Adrenal gland (tissue), 12 donors: ENCODE results near the gene TECTB. TPM values are rescaled to one million over a fixed set of nuclear protein-coding genes. Genes with fewer than 3 reads are reported as not detected.

ENCODE experiments used
- DNase-seq, 7 donors: peaks; one replicate each; pipeline ENCODE4 v3.0.0-alpha.2; 2019 to 2020
- H3K27ac ChIP-seq, 5 donors: fragments of 200-600 bp; sonication (generic) in 4 of 5; 1 replicate in 3 of 5; 2 replicates in 2 of 5; pipeline versions ENCODE4 v1.5.1 to v1.8.0; 2016 to 2020; ENCODE audit warnings: mild to moderate bottlenecking in 1 of 5
- H3K27me3 ChIP-seq: fragments of 200-600 bp; 2 replicates; pipeline ENCODE4 v1.8.0; 2021
- H3K36me3 ChIP-seq, 2 donors: fragments of 200-600 bp; replicated peaks in 1 of 2; 1 replicate in 1 of 2; 2 replicates in 1 of 2; pipeline versions ENCODE4 v1.5.1 to v1.8.0; 2018 to 2022
- H3K4me1 ChIP-seq, 2 donors: fragments of 200-600 bp; replicated peaks in 1 of 2; 1 replicate in 1 of 2; 2 replicates in 1 of 2; pipeline versions ENCODE4 v1.5.1 to v1.8.0; 2018 to 2021
- H3K4me3 ChIP-seq, 4 donors: fragments of 200-600 bp; sonication (generic) in 3 of 4; one replicate each; pipeline ENCODE4 v1.5.1; 2016 to 2018
- H3K9me3 ChIP-seq, 3 donors: fragments of 200-600 bp; sonication (generic) in 1 of 3; replicated peaks in 1 of 3; 1 replicate in 2 of 3; 2 replicates in 1 of 3; pipeline versions ENCODE4 v1.5.1 to v1.8.0; 2016 to 2021
- POLR2A ChIP-seq, 2 donors: fragments of 450-650 bp; IDR thresholded peaks; one replicate each; pipeline ENCODE4 v1.6.1; 2017; ENCODE audit warnings: antibody characterized with exemption in 2 of 2, mild to moderate bottlenecking in 2 of 2, moderate library complexity in 1 of 2
- WGBS, 4 donors: extraction: QIAGEN DNeasy Blood & Tissue Kit in 2 of 4; methylation state at CpG; one replicate each; pipeline versions ENCODE4 v1.1.5 to v1.1.7; 2013 to 2017; 5-methylcytosine and 5-hydroxymethylcytosine counted together
- intact Hi-C, 2 donors: fragments of 100-400 bp; cut with DNase I; formaldehyde crosslinking; loops; one replicate each; pipeline versions ENCODE4 v1.14.1 to v1.15.0; 2022 to 2023
- polyA plus RNA-seq, 3 donors: library from polyadenylated mRNA; stranded (reverse); fragments of 200-250 nt in 2 of 3; fragments of 350-450 nt in 1 of 3; fragmentation: Illumina TruSeq in 1 of 3; extraction: RNeasy Lipid Tissue Mini Kit (QIAGEN cat#74804) in 1 of 3; gene quantifications; one replicate each; pipeline ENCODE4 v1.2.3, GENCODE V29; 2013 to 2014
- total RNA-seq, 9 donors: library from RNA; depleted of rRNA in 4 of 9; stranded (reverse); fragments of >200 nt in 4 of 9; fragments of 120-200 nt in 1 of 9; fragmentation: NEBNext Ultra II Directional in 1 of 9; extraction: Animal tissue kit (Norgen Biotek cat#: 25700) in 1 of 9; gene quantifications; one replicate each; pipeline versions ENCODE4 v1.1.0 to v1.2.4, GENCODE V29; 2013 to 2023
- TF ChIP-seq, protein P1 (sequence below), 6 experiments: fragments of 450-650 bp in 4 of 6; fragments of 200-600 bp in 2 of 6; sonication (generic) in 1 of 6; IDR thresholded peaks; 1 replicate in 5 of 6; 2 replicates in 1 of 6; pipeline versions ENCODE4 v1.5.1 to v1.8.0; 2016 to 2021; ENCODE audit warnings: antibody characterized with exemption in 6 of 6, mild to moderate bottlenecking in 2 of 6, moderate library complexity in 1 of 6
- donor health status: healthy with polysubstance abuse.
- donor health status: Bipolar disorder and iron deficiency.
- donor health status: DM: yes; HTN: yes; CAD: no.
- donor health status: DM: no; HTN: no; CAD: no.
- donor health status: DM: no; HTN: no; CAD: no.
- donor health status: DM: yes; HTN: yes; CAD: no.

TECTB gene
- total and polyA plus RNA-seq, 12 donors: not detected

DNA sequence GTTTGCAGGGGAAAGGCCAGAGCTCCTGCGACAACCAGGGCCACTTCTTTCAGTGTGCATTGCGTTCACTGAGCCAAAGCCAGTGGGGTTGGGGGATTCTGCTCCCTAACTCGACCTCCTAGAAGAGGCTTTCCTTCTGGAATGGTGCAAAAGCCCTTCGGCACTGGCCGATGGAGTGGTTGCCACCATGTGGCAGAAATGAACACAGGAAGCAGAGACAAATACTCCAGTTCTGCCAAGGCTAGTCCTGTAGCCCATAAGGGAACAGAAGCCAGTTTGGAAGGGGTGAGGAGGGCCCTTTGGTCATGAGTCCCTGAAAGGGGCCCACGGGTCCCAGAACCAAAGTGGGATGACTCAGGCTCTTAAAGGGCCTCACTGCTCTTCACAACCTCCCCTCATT, 61.1 kb downstream of the TECTB start:
- peak in 1 of 7 donors; percentile 15 for DNase-seq
- Histone ChIP-seq H3K9me3 (no peaks in the 10 kb centered on the region), H3K36me3 (no peaks in the 10 kb centered on the region), H3K27me3 (no peaks in the 10 kb centered on the region), H3K4me1 (no peaks in the 10 kb centered on the region), H3K4me3 (no peak overlapping the region), H3K27ac (no peak overlapping the region)
- intact Hi-C loops: no loop called here
- TF ChIP-seq, protein P1, sequence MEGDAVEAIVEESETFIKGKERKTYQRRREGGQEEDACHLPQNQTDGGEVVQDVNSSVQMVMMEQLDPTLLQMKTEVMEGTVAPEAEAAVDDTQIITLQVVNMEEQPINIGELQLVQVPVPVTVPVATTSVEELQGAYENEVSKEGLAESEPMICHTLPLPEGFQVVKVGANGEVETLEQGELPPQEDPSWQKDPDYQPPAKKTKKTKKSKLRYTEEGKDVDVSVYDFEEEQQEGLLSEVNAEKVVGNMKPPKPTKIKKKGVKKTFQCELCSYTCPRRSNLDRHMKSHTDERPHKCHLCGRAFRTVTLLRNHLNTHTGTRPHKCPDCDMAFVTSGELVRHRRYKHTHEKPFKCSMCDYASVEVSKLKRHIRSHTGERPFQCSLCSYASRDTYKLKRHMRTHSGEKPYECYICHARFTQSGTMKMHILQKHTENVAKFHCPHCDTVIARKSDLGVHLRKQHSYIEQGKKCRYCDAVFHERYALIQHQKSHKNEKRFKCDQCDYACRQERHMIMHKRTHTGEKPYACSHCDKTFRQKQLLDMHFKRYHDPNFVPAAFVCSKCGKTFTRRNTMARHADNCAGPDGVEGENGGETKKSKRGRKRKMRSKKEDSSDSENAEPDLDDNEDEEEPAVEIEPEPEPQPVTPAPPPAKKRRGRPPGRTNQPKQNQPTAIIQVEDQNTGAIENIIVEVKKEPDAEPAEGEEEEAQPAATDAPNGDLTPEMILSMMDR (IDR thresholded peaks at IDR 0.05): no peak
- TF ChIP-seq POLR2A (IDR thresholded peaks at IDR 0.05): no peak
- WGBS, 4 donors: 80 to 86% (median 84%) methylated on average over 6 of the region's 6 CpGs

DNA sequence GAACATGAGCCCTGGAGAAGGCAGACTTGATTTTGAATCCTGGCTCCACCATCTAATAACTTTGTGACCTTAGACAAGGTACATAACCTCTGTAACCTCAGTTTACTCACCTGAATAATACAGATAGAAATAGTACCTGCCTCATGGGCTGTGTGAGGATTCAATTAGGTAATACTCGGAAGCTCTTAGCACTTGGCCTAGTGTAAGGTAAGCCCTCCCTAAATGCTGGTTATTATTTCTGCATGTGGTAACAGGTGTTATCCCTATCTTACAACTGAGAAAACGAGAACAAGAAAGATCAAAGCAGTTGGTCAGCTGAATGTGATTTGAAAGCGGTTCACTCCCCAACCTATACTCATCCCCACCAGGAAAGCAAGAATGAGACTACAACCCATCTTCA, 62.0 kb downstream of the TECTB start:
- WGBS, 4 donors: 44 to 90% (median 63%) methylated on average over 3 of the region's 3 CpGs
- Histone ChIP-seq H3K27me3 (no peaks in the 10 kb centered on the region), H3K4me1 (no peaks in the 10 kb centered on the region), H3K9me3 (no peaks in the 10 kb centered on the region), H3K27ac (no peak overlapping the region), H3K4me3 (no peak overlapping the region), H3K36me3 (no peaks in the 10 kb centered on the region)
- no peak for TF ChIP-seq POLR2A (IDR thresholded peaks at IDR 0.05)
- TF ChIP-seq, protein P1 (IDR thresholded peaks at IDR 0.05): no peak
- DNase-seq: no peak
- intact Hi-C loops: no loop called here

DNA sequence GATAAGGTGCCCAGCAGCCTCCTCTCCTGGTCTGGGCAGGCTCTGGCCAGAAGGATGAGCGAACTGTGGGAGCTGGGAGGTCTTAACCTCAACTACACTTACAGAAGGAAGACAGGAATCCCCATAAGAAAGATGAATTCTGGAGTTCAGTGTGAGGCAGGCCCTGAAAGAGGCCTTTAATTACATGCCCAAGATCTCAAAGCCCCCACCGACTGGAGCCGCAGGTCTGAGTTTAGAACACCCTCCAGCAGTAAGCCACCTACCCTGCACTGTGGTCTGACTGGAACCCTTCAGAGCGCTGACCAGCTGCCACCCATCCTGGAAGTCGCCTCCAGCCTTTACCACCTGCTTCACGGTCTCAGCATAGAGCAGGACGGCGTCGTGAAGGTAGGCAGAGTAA, 62.5 kb downstream of the TECTB start:
- Histone ChIP-seq H3K27ac (no peak overlapping the region), H3K4me3 (no peak overlapping the region), H3K36me3 (no peaks in the 10 kb centered on the region), H3K27me3 (no peaks in the 10 kb centered on the region), H3K9me3 (no peaks in the 10 kb centered on the region), H3K4me1 (no peaks in the 10 kb centered on the region)
- TF ChIP-seq, protein P1 (IDR thresholded peaks at IDR 0.05): no peak
- no peak for TF ChIP-seq POLR2A (IDR thresholded peaks at IDR 0.05)
- intact Hi-C loops: no loop called here
- WGBS, 4 donors: 94 to 100% (median 96%) methylated on average over 1 to 9 of the region's 9 CpGs
- DNase-seq: no peak

DNA sequence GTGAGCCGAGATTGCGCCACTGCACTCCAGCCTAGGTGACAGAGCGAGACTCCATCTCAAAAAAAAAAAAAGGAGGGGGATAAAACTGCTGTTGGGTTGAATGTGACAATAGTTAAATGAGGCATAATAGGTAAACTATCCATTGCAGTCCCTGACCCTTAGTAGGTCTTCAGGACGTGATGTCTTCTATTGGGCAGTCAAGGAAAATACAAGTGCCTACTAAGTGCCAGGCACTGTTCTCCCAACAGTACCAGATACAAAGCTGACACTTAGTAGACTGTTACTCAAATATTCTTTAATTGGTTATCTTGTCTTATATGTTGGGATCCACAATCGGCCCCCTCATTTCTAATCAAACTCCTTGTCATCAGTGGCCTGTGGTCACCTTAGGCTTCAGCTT, 63.6 kb downstream of the TECTB start:
- H3K36me3 ChIP-seq: no peaks in the 10 kb centered on the region
- intact Hi-C loops: no loop called here
- no peaks in the 10 kb centered on the region for H3K9me3 ChIP-seq
- no peaks in the 10 kb centered on the region for H3K4me1 ChIP-seq
- H3K27ac ChIP-seq: no peak overlapping the region
- H3K27me3 ChIP-seq: no peaks in the 10 kb centered on the region
- 76 to 81% (median 78%) methylated on average over 5 of the region's 5 CpGs for WGBS, 4 donors
- no peak overlapping the region for H3K4me3 ChIP-seq
- TF ChIP-seq, protein P1 (IDR thresholded peaks at IDR 0.05): no peak
- TF ChIP-seq POLR2A (IDR thresholded peaks at IDR 0.05): no peak
- DNase-seq: no peak
